Fibroblast of the aortic adventitia (primary cell): Measurements from ENCODE around the gene RNF144A. TPM values are rescaled to one million over a fixed set of nuclear protein-coding genes. Genes with fewer than 3 reads are reported as not detected.

Source experiments
- DNase-seq: peaks from one replicate; pipeline ENCODE4 v3.0.0-alpha.2; 2010; ENCODE audit warnings: low read depth
- H3K4me3 ChIP-seq: 2 replicates; pipeline ENCODE4 v1.5.1; 2011; ENCODE audit warnings: low read depth, mild to moderate bottlenecking, control low read depth, low read length, moderate library complexity
- CTCF ChIP-seq: IDR thresholded peaks from 2 replicates; pipeline ENCODE4 v1.5.1; 2011; ENCODE audit warnings: mild to moderate bottlenecking, low read length, control low read depth, inconsistent platforms; ENCODE audit not compliant: insufficient read depth
- total RNA-seq: library from RNA; depleted of rRNA; stranded (reverse); fragments of >200 nt; gene quantifications from 2 replicates; pipeline ENCODE4 v1.2.3, GENCODE V29; 2012; ENCODE audit warnings: low replicate concordance

RNF144A gene
- total RNA-seq, 1 donor, result 10.8 TPM

- TF ChIP-seq CTCF, result no peak
- H3K4me3 ChIP-seq, result no peak overlapping the region
- no peak for DNase-seq
These were observed 38.2 kb upstream of the RNF144A start for GRCh38 chr2:6879011-6879410.

- TF ChIP-seq CTCF, result no peak
- no peak for DNase-seq
These were observed 36.9 kb upstream of the RNF144A start for GRCh38 chr2:6880200-6880733.

GRCh38 chr2:6881046-6881445 is 36.2 kb upstream of the RNF144A start:
- no peak for DNase-seq
- no peak overlapping the region for H3K4me3 ChIP-seq
- no peak for TF ChIP-seq CTCF

More at GRCh38 chr2:6880200-6880733, 36.9 kb upstream of the RNF144A start:
- H3K4me3 ChIP-seq, result no peak overlapping the region

- H3K4me3 ChIP-seq, result no peak overlapping the region
- no peak for DNase-seq
- TF ChIP-seq CTCF, result no peak
These were observed 35.7 kb upstream of the RNF144A start for GRCh38 chr2:6881516-6881915.

GRCh38 chr2:6883448-6884122 is 33.6 kb upstream of the RNF144A start:
- TF ChIP-seq CTCF, result no peak
- no peak overlapping the region for H3K4me3 ChIP-seq
- DNase-seq, result no peak

GRCh38 chr2:6885551-6885950 is 31.7 kb upstream of the RNF144A start:
- DNase-seq, result no peak
- no peak for TF ChIP-seq CTCF
- H3K4me3 ChIP-seq, result no peak overlapping the region

- TF ChIP-seq CTCF, result no peak
- DNase-seq, result no peak
- no peak overlapping the region for H3K4me3 ChIP-seq
These were observed 31.2 kb upstream of the RNF144A start for GRCh38 chr2:6885968-6886367.
